GM04504 (cell line): ENCODE measurements around the gene CCDC182.

Experiments used
- DNase-seq: peaks from one replicate; pipeline ENCODE4 v3.0.0-alpha.2; 2012; ENCODE audit warnings: low read depth

The CCDC182 gene

DNA sequence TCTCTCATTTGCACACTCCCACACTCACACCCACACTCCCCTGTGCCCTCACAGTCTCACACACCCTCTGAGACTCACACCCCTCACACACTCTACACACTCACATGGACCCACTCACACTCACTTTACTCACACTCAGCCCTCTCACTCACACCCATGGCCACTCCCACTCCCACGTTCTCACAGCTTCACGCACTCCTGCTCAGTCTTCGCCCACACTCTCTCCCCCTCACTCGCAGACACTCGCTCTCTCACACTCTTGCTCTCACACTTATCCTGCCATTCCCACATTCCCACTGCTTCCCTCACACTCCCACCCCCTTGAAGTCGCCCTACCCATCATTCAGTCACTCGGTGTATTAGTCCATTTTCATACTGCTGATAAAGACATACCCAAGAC, 47.9 kb downstream of the CCDC182 start:
- no peak for DNase-seq

DNA sequence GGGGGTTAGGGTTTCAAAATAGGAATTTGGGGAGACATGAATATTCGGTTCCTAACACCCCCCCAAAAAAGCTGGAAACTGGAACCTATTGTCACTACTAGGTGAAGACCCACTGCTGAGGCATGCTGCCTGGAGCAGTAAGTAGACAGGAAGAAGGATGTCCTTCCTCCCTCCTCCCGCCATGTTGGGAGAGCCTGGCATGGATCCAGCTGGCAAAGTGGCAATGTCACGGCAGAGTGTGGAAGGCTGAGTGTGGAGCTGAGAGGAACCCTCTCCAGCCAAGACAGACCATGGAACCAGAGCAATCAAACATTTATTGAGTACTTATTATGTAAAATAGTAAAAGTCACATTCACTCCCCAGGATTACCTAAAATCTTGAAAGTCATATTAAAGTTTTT, 49.0 kb downstream of the CCDC182 start:
- no peak for DNase-seq
